T-helper 1 cell treated with Interleukin-12 subunit alpha and Interleukin-12 subunit beta and Interleukin-4 antibody, amounts not matched to agents 30 μg/mL and 1 μg/mL, for 36 hours (primary cell): Measurements from ENCODE around the gene SH2D3C.

ENCODE experiments used
- H3K27ac Mint-ChIP-seq: one replicate; pipeline ENCODE4 v1.8.0; 2021; ENCODE audit warnings: mild to moderate bottlenecking, mixed read lengths
- H3K27me3 Mint-ChIP-seq: one replicate; pipeline ENCODE4 v1.8.0; 2021; ENCODE audit warnings: low read depth, mixed read lengths
- H3K36me3 Mint-ChIP-seq: one replicate; pipeline ENCODE4 v1.8.0; 2021; ENCODE audit warnings: low read depth, mixed read lengths
- H3K4me1 Mint-ChIP-seq: one replicate; pipeline ENCODE4 v1.8.0; 2021; ENCODE audit warnings: low read depth, mixed read lengths
- H3K4me3 Mint-ChIP-seq: one replicate; pipeline ENCODE4 v1.8.0; 2021; ENCODE audit warnings: mild to moderate bottlenecking, moderate library complexity, mixed read lengths
- H3K9me3 Mint-ChIP-seq: one replicate; pipeline ENCODE4 v1.8.0; 2021; ENCODE audit warnings: mixed read lengths

SH2D3C gene

GRCh38 chr9:127738666-127739065 lies 39.8 kb downstream of the SH2D3C start:
- peaks cover 27% of the 10 kb centered on the region for H3K36me3 Mint-ChIP-seq
- no peak overlapping the region for H3K27ac Mint-ChIP-seq

DNA sequence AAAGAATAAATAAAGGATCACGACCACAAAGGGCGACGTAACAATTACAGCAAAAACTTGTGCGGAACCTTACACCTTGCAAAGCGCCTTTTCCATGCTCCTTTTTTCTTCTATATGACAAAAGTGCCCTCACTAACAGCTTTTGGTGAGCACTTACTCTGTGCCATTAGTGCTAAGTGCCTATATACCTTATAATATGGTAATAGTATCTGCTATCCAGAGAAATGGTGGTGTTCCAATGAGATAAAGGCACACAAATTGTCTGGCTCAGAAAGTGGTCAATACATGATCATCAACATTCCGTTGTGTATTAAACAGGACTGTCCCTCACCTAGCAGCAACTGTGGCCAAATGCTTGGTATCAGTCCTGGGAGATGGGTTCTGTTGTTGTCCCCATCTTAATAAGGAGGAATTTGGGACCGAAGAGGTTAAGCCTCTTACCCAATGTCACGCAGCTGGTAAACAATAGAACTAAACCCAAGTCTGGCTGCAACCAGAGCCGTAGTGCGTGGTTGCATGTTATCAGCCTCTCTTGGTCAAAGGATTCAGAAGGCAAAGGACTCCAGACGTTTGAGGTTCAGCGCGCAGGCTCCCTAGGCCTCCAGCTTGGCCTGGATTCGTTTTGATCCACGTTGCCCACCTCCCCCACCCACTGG lies 42.8 kb downstream of the SH2D3C start:
- Mint-ChIP-seq H3K9me3 (no peaks in the 10 kb centered on the region), H3K4me1 (peaks cover 9% of the 10 kb centered on the region), H3K27ac (peak overlapping the region; percentile 92), H3K4me3 (peak overlapping the region; percentile 91), H3K27me3 (no peaks in the 10 kb centered on the region), H3K36me3 (peaks cover 17% of the 10 kb centered on the region)

More at GRCh38 chr9:127738666-127739065, 39.8 kb downstream of the SH2D3C start:
- H3K27me3 Mint-ChIP-seq: no peaks in the 10 kb centered on the region
- H3K4me3 Mint-ChIP-seq: no peak overlapping the region
- peaks cover 9% of the 10 kb centered on the region for H3K4me1 Mint-ChIP-seq
- H3K9me3 Mint-ChIP-seq: no peaks in the 10 kb centered on the region

- no peaks in the 10 kb centered on the region for H3K27me3 Mint-ChIP-seq
- peak within 1 kb of the TSS; percentile 91 for H3K4me3 Mint-ChIP-seq
- peaks cover 9% of the 10 kb centered on the region for H3K4me1 Mint-ChIP-seq
- H3K9me3 Mint-ChIP-seq: no peaks in the 10 kb centered on the region
- peak within 1 kb of the TSS; percentile 92 for H3K27ac Mint-ChIP-seq
- H3K36me3 Mint-ChIP-seq: peaks cover 17% of the 10 kb centered on the region
Observed at GRCh38 chr9:127734747-127735529, 43.5 kb downstream of the SH2D3C start, which contains the start of gene TOR2A. Gene TOR2A, minus strand, starts transcription at chr9:127735294. Its CDS starts 24 bp downstream, at chr9:127735270.

DNA sequence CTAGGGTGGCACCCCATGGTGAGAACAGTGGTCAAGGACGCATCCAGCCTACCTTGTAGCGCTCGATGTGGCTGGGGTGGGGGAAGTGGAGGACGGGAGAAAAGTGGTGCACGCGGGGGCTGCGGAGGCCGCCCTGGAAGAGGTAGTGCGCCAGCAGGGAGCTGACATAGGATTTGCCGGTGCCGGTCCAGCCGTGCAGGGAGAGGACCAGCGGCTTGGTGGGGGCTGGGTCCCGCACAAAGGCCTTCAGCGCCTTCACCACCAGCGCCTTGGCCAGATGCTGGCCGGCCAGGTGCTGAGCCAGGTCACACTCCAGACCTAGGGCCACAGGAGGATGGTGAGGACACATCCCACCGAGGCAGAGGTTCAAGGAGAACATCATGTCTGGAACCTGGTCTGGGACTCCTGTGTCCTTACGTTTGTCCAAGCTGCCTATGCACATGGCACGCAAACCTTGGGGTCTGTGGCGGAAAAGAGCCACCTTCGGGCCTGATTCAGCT lies 44.2 kb downstream of the SH2D3C start:
- Mint-ChIP-seq H3K4me3 (peak overlapping the region; percentile 72), H3K27me3 (no peaks in the 10 kb centered on the region), H3K36me3 (peaks cover 15% of the 10 kb centered on the region), H3K4me1 (peaks cover 9% of the 10 kb centered on the region), H3K27ac (peak overlapping the region; percentile 79), H3K9me3 (no peaks in the 10 kb centered on the region)

GRCh38 chr9:127733614-127734013 lies 44.9 kb downstream of the SH2D3C start:
- peaks cover 11% of the 10 kb centered on the region for H3K36me3 Mint-ChIP-seq
- H3K9me3 Mint-ChIP-seq: no peaks in the 10 kb centered on the region
- peaks cover 9% of the 10 kb centered on the region for H3K4me1 Mint-ChIP-seq
- no peaks in the 10 kb centered on the region for H3K27me3 Mint-ChIP-seq
- H3K27ac Mint-ChIP-seq: no peak overlapping the region
- peak overlapping the region; percentile 21 for H3K4me3 Mint-ChIP-seq

DNA sequence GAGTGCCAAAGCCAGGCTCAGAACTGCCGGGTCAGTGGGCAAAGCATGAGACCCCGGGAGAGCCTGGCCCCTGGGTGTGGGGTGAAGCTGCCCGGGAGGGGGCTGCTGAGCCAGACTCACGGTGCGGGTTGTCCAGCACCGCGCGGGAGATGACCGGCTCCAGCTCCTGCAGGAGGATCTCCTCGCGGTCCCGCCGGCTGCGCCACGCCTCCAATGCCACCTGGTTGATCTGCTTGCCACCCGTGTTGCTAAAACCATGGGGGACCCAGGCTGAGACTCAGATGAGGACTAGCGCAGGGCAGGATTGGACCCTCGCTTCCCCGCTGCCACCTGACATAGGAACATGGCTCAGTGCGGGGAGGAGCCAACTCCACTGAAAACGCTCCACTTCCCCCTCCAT lies 46.0 kb downstream of the SH2D3C start:
- Mint-ChIP-seq H3K9me3 (no peaks in the 10 kb centered on the region), H3K36me3 (peaks cover 4% of the 10 kb centered on the region), H3K4me3 (no peak overlapping the region), H3K27me3 (no peaks in the 10 kb centered on the region), H3K27ac (no peak overlapping the region), H3K4me1 (peaks cover 9% of the 10 kb centered on the region)

GRCh38 chr9:127731938-127732337 lies 46.5 kb downstream of the SH2D3C start:
- Mint-ChIP-seq H3K9me3 (no peaks in the 10 kb centered on the region), H3K4me1 (peaks cover 9% of the 10 kb centered on the region), H3K36me3 (peaks cover 2% of the 10 kb centered on the region), H3K4me3 (no peak overlapping the region), H3K27ac (no peak overlapping the region), H3K27me3 (no peaks in the 10 kb centered on the region)

DNA sequence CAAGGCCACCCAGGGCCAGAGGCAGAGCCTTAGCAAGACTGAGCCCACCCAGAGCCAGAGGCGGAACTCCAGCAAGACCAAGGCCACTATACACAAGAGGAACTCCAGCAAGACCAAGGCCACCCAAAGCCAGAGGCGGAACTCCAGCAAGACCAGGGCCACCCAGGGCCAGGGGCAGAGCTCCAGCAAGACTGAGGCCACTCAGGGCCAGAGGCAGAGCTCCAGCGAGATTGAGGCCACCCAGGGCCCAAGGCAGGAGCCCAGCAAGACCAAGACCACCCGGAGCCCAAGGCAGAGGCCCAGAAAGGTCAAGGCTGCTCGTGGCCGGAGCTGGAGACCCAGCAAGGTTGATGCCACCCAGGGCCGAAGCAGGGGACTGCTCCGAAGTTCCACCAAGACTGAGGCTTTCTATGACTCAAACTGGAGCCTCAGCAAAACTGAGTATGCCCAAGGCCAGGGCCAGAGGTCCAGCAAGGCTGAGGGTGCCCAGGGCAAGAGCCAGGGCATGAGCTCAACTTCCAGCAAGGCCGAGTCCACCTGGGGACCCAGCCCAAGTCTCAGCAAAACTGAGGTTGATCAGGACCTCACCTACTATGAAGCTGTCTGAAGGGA lies 47.6 kb downstream of the SH2D3C start:
- no peaks in the 10 kb centered on the region for H3K9me3 Mint-ChIP-seq
- H3K4me3 Mint-ChIP-seq: no peak overlapping the region
- no peak overlapping the region for H3K27ac Mint-ChIP-seq
- H3K27me3 Mint-ChIP-seq: no peaks in the 10 kb centered on the region
- H3K36me3 Mint-ChIP-seq: no peaks in the 10 kb centered on the region
- H3K4me1 Mint-ChIP-seq: peaks cover 9% of the 10 kb centered on the region

DNA sequence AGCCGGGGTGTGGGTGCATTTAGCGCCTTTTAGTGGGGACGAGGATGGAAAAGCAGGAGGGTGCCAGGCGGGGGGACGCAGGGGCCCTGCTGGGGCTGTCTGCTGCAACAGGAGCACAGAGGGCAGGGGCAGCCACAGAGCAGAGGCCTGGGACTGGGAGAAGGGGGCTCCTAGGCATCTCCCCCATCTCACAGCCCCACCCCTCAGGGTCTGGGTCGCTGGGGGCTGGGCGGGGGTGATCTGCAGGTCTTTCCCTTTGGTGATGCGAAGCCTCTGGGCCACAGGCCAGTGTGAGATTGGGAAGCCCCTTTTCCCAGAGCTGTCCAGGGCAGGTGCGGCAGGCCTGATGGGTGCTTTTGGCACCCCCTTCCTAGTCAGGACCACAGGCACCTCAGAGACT lies 48.2 kb downstream of the SH2D3C start:
- H3K9me3 Mint-ChIP-seq: no peaks in the 10 kb centered on the region
- H3K27me3 Mint-ChIP-seq: no peaks in the 10 kb centered on the region
- no peak overlapping the region for H3K27ac Mint-ChIP-seq
- H3K4me1 Mint-ChIP-seq: peaks cover 8% of the 10 kb centered on the region
- H3K4me3 Mint-ChIP-seq: no peak overlapping the region
- no peaks in the 10 kb centered on the region for H3K36me3 Mint-ChIP-seq

GRCh38 chr9:127729522-127730256 lies 48.8 kb downstream of the SH2D3C start:
- Mint-ChIP-seq H3K4me3 (no peak overlapping the region), H3K9me3 (no peaks in the 10 kb centered on the region), H3K27ac (no peak overlapping the region), H3K27me3 (no peaks in the 10 kb centered on the region), H3K36me3 (no peaks in the 10 kb centered on the region), H3K4me1 (peaks cover 7% of the 10 kb centered on the region)

- Mint-ChIP-seq H3K27ac (no peak overlapping the region), H3K36me3 (no peaks in the 10 kb centered on the region), H3K4me3 (no peak overlapping the region), H3K9me3 (no peaks in the 10 kb centered on the region), H3K4me1 (peaks cover 4% of the 10 kb centered on the region), H3K27me3 (no peaks in the 10 kb centered on the region)
Observed at GRCh38 chr9:127728808-127729207, 49.7 kb downstream of the SH2D3C start.

- H3K27ac Mint-ChIP-seq: no peak overlapping the region
- no peak overlapping the region for H3K4me3 Mint-ChIP-seq
- H3K9me3 Mint-ChIP-seq: no peaks in the 10 kb centered on the region
- H3K4me1 Mint-ChIP-seq: no peaks in the 10 kb centered on the region
- no peaks in the 10 kb centered on the region for H3K36me3 Mint-ChIP-seq
- no peaks in the 10 kb centered on the region for H3K27me3 Mint-ChIP-seq
Observed at GRCh38 chr9:127726871-127727270, 51.6 kb downstream of the SH2D3C start.

- H3K27me3 Mint-ChIP-seq: no peaks in the 10 kb centered on the region
- H3K9me3 Mint-ChIP-seq: no peaks in the 10 kb centered on the region
- H3K4me1 Mint-ChIP-seq: peaks cover 6% of the 10 kb centered on the region
- H3K27ac Mint-ChIP-seq: no peak overlapping the region
- H3K4me3 Mint-ChIP-seq: no peak overlapping the region
- no peaks in the 10 kb centered on the region for H3K36me3 Mint-ChIP-seq
Observed at GRCh38 chr9:127724012-127724411, 54.5 kb downstream of the SH2D3C start.

- H3K27ac Mint-ChIP-seq: no peak overlapping the region
Observed at GRCh38 chr9:127723444-127723843, 55.0 kb downstream of the SH2D3C start.

More at GRCh38 chr9:127723444-127723843, 55.0 kb downstream of the SH2D3C start:
- Mint-ChIP-seq H3K9me3 (no peaks in the 10 kb centered on the region), H3K4me1 (peaks cover 6% of the 10 kb centered on the region), H3K4me3 (no peak overlapping the region), H3K36me3 (no peaks in the 10 kb centered on the region), H3K27me3 (no peaks in the 10 kb centered on the region)
